GM18498 (cell line): ENCODE data around the gene COL9A2.
"Not testable (repeated sequence)": the region's sequence is repeated elsewhere in the genome, so short reads cannot be mapped to it uniquely, and the experiment has no call there.

Experiments
- ATAC-seq: cut with Tn5 transposase; IDR thresholded peaks from one replicate; pipeline ENCODE4 v1.9.1; 2021; ENCODE audit warnings: mild to moderate bottlenecking, moderate library complexity; ENCODE audit not compliant: unreplicated experiment

The COL9A2 gene

DNA sequence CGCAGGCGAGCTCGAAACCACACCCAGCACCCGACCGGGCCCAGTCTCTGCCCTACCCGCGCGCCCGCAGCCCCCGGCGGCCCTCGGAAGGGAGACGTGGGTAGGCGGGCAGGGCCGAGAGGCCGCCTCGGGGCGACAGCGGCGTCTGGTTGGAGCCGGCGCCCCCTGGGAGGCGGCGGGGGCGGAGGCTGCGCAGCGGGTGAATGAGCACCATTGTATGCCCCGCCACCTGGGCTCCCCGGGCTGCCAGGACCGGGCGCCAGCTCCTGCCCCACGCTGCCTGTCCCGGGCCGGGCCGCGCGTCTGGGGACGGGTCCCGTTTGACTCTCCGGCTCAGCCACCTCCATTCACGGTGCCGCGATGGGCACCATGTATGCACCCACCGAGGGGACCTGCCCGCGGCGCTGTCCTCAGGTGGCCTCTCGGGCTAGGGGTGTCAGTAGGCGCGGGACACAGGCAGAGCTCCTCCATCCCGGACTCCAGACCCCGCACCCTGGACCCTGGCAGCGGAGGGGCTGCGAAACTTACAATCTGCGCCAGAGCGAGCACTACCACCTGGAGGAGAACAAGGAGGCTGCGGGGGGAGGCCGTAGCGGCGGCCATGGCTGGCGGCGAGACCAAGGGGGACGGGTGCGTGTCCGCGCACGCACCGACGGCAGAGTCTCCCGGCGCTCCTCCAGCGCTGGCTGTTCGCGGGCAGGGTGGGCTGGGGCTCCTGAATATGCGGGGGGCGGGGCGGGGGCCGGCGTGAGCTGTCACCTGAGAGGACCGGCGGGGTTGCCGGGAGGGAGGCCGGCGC lies at the start of gene COL9A2:
Gene COL9A2, minus strand, starts transcription at position 692 of the 799 bp plus-strand sequence. Its CDS starts 89 bp downstream, at position 603.
- ATAC-seq, result no peak

DNA sequence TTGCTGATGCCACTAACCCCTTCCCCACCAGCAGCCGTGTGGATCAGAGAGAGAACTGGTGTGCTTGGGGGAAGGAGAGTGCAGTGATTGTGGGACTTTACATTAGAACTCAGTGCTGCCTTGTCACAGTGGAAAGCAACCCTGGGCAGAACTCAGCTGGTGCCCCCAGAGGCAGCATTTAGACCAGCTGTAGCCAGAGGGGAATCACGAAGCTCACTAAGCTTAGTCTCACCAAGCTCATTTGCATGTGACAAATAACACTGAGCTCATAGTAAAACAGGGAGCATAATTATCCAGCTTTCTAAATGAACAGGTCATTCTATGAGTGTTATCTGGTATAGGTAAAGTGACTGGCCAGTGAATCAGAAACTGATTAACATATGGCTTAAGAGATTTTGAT lies 46.6 kb upstream of the COL9A2 start:
- peak; percentile 94 for ATAC-seq

DNA sequence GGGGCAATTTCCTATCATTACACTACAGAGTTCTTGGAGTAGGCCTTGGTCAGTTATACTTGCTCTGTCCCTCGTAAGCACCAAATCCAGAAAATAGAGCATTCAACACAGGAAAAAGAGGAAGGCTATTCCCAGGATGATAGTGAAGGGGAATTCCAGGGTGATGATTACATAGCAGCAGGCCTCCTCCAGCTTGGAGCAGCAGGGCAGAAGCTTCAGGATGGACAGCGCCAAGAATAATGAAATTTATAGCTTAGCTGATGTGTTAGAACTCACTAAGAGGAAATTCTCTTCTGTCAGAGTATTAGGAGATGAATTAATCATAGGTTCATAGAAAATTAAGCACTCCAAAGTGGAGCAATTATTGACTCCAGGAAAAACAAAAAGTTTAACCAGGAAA lies 45.6 kb upstream of the COL9A2 start:
- ATAC-seq, result no peak

DNA sequence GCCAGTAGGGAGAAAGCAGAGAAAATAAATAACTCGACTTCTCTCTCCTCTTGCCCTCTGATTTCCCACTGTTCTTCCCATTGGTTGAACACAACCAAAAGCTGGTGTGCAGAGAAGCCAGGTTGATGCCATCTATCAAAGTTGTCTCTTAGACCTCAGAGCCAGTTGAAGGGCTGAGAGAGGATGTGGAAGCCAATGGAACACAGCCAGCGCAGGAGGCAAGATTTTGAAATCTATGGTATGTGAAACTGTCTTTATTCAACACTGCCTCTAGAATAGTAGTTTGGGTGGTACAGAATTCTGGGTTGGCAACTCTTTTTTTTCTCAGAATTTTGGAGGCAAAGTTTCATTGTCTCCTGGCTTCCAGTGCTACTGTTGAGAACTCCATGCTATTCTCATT lies 45.1 kb upstream of the COL9A2 start:
- ATAC-seq, result no peak

DNA sequence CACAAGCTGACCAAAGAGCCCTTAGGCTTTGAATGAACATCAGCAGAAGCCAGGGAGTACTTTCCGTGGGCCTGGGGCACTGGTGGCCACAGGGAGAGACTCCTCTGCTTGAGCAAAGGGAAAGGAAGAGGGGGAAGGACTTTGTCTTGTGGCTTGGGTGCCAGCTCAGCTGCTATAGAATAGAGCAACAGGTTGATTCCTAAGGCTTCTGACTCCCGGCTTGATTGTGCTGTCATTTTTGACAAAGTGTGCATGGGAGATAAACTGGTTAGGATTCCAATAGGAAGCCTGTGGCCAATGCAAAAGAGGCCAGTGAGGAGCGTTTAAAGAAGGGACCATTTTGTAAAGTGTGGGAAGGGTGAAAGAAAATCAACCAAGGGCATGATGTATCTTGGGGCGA lies 44.6 kb upstream of the COL9A2 start:
- ATAC-seq, result no peak

DNA sequence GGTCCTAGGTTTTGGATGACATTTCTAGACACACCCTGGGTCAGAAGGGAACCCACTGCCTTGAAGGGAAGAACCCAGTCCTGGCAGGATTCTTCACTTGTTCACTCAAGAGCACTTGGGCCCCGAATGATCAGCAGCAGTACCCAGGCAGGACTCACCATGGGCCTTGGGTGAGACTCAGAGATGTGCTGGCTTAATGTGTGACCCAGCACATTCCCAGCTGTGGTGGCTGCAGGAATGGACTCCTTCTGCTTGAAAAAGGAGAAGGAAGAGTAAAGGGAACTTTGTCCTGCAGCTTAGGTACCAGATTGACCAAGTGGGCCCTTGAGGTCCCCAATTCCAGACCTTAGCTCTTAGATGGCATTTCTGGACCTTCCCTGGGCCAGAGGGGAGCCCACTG lies 44.1 kb upstream of the COL9A2 start:
- no peak for ATAC-seq

DNA sequence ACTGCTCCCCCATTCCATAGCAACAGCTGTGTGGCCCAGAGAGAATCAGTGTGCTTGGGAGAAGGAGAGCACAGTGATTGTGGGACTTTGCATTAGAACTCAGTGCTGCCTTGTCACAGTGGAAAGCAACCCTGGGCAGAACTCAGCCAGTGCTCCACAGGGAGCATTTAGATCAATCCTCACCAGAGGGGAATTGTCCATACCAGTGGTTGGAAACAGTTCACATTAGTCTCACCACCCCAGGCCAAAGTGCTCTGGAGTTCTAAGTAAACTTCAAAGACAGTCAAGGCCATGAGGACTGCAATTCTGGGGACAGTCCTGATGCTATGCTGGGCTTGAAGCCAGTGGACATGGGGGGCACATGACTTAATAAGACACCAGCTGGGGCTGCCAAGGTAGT lies 43.5 kb upstream of the COL9A2 start:
- ATAC-seq, result no peak

DNA sequence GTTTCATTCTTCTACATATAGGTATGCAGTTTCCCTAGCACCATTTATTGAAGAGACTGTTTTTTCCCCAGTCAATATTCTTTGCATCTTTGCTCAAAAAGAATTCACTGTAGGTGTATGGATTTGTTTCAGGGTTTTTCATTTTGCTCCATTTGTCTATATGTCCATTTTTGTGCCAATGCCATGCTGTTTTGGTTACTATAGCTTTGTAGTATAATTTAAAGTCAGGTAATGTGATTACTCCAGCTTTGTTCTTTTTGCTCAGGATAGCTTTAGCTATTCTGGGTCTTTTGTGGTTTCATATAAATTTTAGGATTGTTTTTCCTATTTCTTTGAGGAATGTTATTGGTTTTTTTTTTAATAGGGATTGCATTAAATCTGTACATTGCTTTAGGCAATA lies 40.5 kb upstream of the COL9A2 start:
- no peak for ATAC-seq

DNA sequence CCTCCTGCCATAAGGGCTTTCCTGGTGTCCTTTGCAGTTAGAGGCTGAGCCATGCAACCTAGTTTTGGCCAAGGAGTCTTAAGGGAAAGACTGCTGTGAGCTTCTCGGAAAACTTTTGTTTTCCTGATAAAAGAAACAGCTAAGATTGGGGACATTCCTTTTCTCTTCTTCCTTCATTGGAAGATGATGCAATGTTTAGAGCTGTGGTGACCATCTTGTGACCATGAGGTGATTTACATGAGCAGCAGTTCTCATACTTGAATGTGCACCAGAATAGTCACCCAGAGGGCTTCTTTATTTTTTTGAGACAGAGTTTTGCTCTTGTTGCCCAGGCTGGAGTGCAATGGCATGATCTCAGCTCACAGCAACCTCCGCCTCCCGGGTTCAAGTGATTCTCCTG lies 36.0 kb upstream of the COL9A2 start:
- ATAC-seq, result no peak

DNA sequence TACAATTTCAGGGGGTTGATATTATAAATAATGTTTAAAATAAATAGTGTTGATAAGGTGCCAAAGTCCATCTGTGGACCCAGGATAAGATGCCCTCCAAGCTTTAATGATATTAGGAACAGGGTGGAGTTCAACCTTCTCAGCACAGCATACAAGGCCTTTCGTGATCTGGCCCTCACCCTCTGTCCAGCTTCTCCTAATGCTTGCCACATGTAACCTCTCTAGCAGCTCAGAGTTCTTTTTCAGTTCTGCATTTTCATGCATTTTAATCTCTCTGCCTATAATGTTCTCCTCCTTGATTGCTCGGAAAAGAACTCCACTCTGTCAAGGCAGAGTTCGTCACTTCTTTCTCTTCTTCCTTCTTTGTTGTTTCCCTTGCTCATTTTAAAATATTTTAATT lies 35.0 kb upstream of the COL9A2 start:
- no peak for ATAC-seq

DNA sequence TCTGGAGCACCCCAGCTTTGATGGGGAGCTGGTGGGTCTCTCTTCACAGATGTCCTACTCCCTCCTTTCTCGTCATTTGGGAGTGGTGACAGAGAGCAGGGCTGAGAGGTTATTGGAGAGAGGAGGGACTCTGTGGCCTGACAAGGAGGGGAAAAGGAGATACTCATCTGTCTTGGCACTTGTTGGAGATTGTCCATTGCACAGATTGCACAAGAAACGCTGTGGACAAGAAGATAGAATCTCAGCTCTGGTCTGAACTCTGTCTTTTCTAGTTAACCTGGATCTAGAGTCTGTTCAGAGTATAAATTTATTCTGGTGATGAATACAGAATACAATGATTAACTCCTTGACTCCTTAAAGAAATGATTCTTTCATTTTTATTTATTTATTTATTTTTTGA lies 34.0 kb upstream of the COL9A2 start:
- ATAC-seq, result no peak

DNA sequence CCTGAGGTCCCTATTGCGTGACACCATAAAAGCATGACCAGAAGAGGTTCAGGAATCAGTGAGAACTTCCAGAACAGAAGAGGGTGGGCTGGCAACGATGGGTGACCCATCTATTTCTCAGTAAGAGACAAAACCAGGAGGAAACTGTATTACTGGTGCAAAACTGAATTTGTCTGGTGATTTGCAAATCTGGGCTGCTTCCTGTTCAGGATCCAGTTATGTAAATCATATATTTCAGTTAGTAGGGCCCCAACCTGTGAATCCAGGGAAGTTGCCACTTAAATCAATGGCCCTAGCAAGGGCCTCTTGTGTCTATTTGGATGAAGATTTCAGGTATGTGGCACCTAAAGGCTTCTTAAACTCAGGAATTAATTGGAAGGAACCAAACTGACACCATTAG lies 33.3 kb upstream of the COL9A2 start:
- no peak for ATAC-seq

DNA sequence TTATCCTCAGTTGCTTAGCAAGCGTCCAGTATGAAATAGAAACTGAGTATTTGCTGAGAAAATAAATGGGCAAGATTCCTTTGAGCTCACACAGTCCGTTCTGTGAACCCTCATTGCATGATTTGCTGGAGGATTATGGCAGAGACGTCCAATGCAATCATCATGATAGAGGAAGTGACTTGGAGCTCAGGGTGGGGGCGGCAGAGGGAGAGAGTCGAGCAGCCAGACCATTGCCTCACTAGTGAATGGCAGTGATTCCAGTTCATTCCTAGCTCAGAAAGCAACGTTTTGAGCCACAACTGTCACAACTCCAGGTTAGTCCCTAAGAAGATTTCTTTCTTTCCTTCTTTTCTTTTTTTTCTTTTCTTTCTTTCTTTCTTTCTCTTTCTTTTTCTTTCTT lies 27.5 kb upstream of the COL9A2 start:
- no peak for ATAC-seq

DNA sequence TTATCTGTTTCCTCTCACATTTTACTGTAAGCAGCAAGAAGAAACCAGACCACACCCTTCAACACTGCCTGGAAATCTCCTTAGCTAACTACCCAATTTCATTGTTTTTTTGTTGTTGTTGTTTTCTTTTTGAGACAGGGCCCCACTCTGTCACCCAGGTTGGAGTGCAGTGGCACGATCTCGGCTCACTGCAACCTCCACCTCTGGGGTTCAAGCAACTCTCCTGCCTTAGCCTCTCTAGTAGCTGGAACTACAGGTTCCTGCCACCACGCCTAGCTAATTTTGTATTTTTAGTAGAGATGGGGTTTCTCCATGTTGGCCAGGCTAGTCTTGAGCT lies 25.3 kb upstream of the COL9A2 start:
- not testable (repeated sequence) for ATAC-seq

DNA sequence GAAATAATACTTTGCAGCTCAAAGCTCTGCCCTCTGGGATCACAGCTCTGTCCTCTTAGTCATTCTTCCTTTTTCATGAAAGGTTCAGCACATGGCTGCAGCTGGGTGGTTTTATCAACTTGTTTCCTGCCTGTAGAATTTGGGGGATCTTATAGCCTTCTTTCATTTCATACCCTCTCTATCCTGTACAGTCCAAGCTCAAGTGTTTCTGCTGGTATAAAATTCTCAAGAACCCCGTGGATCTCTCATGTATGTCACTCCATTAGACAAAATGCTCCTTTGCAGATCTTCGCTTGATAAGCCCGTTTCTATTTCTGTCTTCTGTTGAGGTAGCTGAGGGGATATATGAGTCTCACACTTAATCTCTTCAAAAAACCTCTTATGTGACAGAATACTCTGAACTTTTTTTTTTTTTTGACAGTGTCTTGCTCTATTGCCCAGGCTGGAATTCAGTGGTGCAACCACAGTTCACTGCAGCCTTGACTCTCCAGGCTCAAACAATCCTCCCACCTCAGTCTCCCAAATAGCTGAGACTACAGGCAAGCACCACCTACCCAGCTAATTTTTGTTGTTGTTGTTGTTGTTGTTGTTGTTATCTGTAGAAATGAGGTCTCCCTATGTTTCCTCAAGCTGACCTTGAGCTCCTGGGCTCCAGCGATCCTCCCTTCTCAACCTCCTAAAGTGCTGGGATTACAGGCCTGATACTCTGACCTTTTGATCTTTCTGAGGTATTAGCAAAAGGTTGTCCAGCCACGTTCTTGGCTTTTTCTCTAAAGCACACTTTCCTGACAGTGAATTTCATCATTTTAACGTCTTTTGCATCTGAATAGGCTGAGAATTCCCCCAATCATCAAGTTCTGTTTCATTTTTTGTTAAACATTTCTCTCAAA lies 24.6 kb upstream of the COL9A2 start:
- ATAC-seq, result no peak

DNA sequence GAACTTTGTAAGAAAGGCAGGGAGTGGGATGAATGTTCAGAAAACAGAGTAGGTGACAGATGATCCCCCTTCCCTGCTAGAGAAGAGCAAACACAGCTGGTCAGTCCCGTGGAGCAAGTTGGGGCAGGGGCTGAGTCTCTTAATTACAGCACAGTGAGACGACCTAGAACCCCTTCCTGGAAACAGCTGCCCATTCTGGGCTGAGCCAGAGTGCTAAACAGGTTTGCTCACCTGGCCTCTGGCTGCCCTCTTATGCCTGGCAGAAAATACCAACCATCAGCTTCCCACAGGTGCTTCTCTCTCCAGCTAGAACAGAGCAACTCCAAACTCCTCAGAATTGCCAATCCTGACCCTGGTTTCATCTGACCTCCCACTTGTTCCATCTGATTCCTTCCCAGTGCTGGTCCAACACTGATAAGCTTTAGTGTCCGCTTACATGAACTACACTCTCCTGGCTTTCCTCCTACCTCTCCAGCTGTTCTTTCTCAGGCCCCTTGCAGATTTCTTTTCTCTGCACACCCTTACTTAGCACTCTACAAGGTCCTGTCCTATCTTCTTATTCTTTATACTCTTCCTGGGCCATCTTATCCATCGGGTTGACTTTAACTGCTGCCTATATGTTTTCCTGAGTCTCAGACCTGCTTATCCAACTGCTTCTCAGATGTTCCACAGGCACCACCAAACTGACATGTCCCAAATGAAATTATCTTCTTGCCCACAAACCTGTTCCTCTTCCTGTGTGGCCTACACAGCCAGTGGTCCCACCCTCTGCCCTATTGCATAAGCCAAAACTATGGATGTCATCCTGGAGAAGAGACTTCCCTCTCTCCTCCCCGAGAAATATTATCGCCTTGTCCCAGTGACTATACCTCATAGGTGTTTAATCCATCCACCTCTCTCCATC lies 22.6 kb upstream of the COL9A2 start:
- no peak for ATAC-seq

DNA sequence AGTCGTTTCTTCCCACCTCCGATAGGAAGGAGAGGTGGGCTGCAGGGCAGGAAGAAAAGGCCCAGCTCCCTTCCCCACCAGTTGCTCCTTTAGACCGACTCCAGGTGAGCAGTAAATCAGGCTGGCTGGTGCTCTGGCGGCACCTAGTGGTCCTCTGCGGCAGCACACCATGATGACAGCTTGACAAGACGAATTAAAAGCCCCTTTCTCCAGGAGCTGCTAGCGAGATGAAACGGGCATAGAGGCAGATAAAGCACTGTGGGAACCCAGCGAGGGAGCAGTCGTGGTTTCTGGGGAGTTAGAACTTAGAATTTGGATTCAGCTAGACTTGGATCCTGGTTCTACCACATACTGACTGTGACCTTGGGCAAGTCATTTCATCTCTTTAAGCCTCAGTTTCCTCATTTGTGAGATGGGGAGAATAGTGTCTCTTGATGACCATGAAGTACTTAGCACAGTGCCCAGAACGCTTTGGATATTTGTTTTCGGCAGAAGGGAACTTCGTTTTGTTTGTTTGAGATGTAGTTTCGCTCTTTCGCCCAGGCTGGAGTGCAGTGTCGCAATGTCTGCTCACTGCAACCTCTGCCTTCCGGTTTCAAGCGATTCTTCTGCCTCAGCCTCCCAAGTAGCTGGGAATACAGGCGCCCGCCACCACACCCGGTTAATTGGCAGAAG lies 21.8 kb upstream of the COL9A2 start:
- no peak for ATAC-seq

DNA sequence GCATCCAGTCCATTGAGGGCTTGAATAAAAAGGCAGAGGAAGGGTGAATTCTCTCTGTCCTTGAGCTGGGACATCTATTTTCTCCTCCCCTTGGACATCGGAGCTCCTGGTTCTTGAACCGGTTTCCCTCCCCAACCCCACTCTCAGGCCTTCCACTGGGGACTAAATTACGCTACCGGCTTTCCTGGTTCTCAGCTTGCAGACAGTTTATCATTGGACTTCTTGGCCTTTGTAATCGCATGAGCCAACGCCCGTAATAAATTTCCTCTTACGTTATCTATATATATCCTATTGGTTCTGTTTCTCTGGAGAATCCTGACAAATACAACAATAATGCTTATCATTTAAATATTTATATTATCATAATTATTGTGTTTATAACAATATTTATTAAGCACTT lies 20.4 kb upstream of the COL9A2 start:
- no peak for ATAC-seq

DNA sequence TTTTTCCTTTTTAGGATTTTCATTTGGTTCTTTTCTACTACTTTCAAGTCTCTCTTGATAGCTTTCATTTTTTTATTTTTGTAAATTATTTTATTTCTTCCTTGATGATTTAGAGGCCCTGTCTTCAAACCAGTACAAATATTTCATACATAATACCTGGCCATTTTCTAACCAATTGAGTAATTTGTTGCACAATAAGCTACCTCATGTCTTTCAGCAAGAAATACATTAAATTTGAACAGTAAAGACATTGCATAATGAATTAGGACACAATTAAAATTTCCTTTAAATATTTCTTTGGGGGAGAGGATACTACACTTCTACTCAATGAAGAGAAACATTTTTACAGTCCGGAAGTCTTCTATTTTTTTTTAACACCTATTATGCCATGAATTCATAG lies 15.6 kb upstream of the COL9A2 start:
- ATAC-seq, result no peak

DNA sequence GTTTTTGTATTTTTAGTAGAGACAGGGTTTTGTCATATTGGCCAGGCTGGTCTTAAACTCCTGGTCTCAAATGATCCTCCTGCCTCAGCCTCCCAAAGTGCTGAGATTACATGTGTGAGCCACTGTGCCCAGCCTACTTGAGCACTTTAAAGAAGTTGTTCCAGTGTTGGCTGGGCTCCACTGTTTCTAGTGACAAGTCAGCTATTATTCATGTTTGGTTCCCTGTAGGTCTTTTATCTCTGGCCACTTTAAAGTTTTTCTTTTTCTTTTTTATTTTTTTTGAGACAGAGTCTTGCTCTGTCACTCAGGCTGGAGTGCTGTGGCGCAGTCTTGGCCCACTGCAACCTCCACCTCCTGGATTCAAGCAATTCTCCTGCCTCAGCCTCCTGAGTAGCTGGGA lies 14.3 kb upstream of the COL9A2 start:
- not testable (repeated sequence) for ATAC-seq
